CMK (cell line): ENCODE measurements around the gene GSDMA.
A peak's percentile ranks its signal among the peaks of the same experiment; 100 is the strongest.
"Not testable (repeated sequence)": the region's sequence is repeated elsewhere in the genome, so short reads cannot be mapped to it uniquely, and the experiment has no call there.

Experiments
- DNase-seq: peaks from one replicate; pipeline ENCODE4 v3.0.0-alpha.2; 2010; ENCODE audit warnings: low read depth

GSDMA gene

DNA sequence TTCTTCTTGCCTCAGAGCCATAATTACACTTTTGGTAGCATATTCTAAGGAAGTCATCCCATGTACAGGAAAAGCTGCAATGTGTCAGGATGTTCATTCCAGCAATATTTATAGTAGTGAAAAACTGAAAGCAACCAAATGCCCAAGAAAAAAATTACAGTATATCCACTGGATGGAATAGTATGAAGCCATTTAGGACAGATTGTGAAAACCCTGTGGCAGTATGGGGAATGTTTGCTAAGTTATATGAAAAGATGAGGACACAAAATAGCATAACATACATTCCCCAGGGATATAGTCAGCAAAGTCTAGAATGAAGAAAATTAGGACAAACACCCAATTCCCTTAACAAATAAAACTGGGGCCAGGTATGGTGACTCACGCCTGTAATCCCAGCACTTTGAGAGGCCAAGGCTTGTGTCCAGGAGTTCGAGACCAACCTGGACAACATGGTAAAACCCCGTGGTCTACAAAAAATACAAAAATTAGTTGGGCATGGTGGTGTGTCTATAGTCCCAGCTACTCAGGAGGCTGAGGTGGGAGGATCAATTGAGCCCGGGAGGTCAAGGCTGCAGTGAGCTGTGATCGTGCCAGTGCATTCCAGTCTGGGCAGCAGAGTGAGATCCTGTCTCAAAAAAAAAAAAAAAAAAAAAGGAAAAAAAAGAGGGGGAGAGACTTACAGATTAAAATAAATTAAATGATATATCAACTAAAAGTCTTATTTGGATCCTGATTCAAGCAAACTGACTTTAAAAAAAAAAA is 33.0 kb upstream of the GSDMA start:
- DNase-seq: no peak

DNA sequence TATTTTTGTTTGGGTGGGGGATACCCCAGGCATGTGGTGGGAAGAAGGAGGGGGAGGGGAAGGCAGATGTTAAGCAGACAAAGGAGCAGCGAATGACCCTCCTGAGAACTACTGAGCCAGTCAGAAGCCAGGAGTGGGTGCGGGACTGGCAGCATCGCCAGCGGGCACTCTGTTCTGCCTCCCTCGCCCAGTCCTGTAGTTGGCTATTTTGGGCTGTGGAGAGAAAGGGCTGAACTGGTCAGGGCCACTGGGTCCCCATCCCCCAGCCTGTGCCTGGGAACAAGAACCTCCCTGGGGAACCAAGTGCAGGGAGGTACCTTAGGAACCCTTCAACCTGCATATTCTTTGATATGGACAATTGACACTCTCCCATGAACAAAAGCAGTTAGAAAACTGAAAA is 28.9 kb upstream of the GSDMA start:
- DNase-seq: no peak

DNA sequence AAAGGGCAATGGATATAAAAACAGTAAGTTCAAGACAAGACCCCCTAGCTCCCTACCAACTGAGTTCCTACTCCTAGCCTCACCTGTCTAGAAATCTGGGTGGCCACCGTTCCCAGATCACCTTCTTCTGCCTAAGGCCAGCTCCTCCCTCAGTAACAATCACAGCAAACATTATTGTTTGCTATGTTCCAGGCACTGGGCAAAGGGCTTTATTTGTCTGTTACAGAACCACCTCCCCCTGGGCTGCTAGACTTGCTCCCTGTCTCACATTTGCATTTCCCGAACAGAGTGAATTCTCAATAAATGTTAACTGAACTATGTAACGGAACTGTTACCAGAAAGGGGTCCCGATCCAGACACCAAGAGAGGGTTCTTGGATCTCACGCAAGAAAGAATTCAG is 28.5 kb upstream of the GSDMA start:
- DNase-seq: no peak

DNA sequence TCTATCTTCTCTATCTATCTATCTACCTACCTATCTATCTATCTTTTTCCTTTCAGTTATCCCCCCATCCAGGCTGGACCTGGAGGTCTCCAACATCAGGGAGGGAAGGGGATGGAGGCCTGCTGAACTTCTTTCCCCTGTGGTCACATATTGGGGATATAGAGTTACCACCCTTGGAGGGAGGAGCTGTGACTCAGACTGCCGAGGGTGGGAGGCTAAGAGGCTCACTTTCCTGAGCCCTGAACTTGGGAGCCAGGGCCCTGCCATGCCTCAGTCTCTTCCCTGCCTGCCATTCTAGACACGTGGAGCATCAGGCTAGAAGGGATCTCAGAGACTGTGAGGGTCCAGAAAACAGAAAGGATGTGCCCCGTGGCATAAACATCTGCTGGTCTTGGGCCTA is 26.9 kb upstream of the GSDMA start:
- no peak for DNase-seq

DNA sequence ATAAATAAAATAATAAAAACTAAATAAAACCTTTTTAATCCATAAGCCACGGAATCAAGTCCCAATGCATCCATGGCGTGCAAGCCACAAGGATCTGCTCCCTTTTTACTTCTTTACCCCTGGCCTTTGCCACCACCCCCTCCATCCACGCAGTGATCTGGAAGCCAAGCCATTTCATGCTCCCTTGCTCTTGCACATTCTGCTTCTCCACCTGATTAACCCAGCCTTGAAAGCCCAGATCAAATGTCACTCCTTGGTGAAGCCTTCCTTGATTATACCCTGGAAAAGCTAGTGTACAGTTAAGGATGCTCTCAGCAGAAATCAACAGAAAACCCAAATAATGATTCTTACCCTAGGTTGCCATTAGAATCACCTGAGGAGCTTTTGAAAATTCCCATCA is 25.4 kb upstream of the GSDMA start:
- DNase-seq: no peak

DNA sequence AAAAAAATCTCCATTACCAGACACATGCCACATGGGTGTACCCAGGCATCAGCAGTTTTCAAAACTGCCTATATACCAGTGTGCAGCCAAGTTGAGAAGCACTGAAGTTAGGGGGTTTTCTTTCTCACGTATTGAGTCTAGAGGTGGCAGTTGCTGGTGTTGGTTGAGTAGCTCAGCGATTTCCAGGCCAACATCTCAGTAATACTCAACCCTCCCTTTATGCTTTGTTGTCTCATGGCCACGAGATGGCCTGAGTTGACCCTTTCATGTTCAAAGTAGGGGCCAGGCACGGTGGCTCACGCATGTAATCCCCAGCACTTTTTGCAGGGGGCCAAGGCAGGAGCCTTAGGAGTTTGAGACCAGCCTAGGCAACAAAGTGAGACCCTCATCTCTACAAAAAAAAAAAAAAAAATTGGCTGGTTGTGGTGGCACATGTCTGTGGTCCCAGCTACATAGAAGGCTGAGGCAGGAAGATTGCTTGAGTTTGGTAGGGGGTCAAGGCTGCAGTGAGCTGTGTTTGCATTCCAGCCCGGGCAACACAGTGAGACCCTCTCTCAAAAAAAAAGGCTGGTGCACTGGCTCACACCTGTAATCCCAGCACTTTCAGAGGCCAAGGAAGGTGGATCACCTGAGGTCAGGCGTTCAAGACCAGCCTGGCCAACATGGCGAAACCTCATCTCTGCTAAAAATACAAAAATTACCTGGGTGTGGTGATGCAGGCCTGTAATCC is 24.5 kb upstream of the GSDMA start:
- DNase-seq: no peak

DNA sequence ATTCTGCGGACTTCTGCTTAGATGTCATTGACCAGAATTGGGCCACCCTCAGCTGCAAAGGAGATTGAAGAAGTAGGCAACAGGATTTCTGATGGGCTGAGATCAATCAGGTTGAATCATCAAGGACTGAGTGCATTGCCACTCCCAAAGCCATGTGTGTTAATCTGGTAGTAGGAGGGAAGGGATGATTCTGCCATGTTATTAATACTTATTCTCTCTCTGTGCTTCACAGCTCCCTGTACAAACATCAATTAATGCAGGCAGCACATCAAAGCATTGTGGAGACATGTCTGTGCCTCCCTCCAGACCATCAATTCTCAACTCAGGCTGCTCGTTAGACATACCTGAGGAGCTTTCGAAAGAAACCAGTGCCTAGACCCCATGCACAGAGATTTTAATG is 23.7 kb upstream of the GSDMA start:
- DNase-seq: no peak

DNA sequence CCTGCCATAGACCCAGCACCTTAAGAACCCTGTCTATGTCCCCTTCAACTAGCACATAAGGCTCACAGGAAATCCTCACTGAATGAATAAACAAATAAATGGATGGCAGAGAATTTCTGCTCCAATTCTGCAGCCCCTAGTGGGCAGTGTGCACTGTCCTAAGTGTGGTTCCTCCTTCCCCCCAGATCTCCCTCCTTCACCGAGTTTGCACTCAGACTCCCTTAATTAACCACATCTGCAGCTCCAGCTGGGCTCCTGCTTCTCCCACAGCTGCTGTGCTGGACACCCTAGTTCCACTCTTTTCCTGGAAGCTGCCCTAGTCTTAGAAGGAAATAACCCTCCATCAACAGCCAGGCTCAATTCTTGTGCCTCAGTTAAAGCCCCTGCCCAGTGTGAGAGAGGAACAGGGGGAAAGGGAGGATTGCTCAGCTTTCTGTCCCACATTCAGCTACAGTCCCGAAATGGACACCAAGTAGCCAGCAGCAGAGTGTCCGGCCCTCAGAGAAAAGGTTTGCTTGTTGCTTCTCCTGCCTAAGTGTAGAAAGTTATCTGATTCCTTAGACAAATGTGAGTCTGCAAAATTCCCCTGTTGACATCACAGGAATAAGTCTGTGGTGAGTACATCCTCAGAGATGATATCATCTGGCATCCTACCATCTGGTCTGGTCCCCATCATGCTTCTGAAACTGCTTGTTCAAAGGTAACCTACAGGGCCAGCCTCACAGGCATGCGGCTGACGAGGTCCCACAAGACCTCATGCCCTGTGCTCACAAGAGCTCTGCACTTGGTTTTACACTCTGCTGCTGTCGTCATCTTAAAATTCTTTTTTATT is 23.0 kb upstream of the GSDMA start:
- no peak for DNase-seq

DNA sequence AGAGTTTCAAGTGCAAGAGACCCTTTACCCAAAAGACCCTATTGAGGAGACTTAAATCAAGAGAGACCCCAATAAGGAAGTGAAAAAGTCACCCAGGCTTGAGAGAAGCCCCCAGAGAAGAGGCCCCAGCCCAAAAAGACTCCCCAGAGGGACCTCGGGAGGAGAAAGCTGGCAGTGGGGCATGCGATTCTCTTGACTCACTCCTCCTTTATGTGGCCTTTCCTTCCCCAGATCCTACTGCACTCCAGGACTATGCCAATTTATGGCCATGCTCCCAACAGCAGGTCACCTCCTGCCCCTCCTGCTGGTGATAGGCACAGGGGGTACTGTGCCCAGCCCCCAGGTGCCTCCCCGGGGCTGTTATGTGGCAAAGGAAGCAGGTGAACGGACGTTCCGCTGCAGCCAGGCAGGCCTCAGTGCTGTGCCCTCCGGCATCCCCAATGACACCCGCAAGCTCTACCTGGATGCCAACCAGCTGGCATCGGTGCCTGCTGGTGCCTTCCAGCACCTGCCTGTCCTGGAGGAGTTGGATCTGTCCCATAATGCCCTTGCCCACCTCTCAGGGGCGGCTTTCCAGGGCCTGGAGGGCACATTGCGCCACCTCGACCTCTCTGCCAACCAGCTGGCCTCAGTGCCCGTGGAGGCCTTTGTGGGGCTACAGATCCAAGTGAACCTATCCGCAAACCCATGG is 19.0 kb upstream of the GSDMA start:
- no peak for DNase-seq

DNA sequence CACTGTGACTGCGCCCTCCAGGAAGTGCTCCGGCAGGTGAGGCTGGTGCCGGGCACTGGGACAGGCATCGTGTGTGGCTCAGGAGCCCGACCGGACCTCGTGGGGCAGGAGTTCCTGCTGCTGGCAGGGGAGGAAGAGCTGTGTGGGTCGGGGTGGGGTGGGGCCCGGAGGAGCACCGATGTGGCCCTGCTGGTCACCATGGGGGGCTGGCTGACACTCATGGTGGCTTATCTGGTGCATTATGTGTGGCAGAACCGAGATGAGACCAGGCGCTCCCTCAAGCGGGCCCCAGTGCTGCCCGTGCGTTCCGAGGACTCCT is 18.5 kb upstream of the GSDMA start:
- no peak for DNase-seq

DNA sequence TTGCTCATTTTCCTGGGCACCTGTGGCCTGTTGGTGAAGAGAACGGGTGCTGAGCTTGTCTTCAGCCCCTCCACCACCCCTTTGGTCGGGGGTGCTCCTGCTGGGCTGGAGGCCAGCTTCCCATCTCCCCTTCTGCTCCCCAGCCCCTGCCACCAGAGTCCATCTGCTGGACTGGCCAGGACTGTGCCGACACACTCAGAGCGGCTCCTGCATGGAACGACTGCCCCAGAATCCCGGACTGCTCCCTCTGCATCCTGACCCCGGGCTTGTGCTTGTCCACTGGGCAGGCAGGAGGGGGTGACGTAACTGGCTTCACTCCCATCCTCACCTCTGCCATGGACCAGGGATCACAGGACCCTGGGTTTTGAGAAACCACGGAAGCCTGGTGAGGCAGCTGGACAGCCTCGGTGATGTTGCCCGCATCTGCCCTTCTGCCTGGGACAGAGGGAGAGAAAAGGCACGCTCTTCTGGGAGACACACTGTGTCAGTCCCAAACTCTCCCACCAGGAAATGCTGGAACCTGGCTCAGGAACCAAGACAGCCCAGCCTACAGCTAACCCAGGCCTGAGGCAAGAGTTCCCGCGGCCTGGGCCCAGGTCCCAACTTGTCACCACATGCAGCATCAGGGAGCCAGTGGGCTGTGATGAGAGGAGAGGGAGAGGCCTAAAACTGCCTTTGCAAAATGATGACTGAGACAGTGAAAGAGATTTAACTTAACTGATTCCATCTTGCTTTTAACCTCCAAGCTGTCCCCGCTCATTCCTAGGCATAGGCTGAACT is 16.1 kb upstream of the GSDMA start:
- DNase-seq: no peak

DNA sequence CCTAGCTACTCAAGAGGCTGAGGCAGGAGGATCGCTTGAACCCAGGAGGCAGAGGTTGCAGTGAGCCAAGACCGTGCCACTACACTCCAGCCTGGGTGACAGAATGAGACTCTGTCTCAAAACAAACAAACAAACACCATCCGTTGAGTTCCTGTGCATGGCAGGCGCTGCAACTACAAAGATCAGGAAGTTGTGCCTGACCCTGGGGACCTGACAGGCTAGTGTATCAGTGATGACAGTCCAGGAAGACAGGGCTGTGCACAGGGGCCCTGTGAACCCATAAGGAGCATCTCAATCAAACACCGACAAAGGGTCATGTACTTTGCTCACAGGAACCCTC is 14.3 kb upstream of the GSDMA start:
- not testable (repeated sequence) for DNase-seq

DNA sequence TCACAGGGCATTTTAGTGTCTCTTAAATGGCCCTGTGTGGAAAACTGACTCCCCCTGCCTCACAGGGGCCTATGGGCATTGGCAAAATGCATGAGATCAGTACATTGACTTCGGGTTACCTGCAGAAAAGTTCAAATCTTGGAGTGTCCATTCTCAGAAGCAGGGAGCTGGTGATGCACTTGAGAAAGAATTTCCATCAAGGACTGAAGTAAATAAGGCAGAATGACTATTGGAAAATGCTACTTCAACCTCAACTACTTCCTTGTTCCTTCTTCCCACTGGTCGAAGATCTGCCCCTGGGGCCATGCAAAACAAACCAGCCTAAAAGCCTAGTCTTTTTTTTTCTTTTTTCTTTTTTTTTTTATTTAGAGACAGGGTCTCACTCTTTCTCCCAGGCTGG is 13.8 kb upstream of the GSDMA start:
- no peak for DNase-seq

DNA sequence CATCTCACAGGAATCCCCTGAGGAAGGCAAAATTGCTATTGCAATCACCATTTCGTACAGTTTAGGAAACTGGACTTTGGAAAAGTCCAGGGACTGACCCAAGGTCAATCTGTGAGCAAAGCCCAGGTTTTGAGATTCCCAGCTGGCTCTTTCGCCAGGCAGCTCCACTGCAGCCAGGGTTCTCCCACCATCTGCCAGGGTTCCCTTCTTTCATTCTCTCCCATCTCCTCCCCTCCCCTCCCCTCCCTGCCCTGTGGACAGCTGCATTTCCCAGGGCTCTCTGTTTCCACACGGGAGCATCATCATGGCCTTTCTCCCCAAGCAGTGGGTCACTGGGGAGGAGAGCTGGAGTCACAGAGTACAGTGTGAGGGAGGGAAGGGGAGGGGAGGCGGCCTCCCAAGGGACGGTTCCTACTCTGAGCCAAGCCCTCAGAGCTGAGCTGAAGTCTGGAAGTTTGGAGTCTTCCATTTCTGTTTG is 11.9 kb upstream of the GSDMA start:
- no peak for DNase-seq

DNA sequence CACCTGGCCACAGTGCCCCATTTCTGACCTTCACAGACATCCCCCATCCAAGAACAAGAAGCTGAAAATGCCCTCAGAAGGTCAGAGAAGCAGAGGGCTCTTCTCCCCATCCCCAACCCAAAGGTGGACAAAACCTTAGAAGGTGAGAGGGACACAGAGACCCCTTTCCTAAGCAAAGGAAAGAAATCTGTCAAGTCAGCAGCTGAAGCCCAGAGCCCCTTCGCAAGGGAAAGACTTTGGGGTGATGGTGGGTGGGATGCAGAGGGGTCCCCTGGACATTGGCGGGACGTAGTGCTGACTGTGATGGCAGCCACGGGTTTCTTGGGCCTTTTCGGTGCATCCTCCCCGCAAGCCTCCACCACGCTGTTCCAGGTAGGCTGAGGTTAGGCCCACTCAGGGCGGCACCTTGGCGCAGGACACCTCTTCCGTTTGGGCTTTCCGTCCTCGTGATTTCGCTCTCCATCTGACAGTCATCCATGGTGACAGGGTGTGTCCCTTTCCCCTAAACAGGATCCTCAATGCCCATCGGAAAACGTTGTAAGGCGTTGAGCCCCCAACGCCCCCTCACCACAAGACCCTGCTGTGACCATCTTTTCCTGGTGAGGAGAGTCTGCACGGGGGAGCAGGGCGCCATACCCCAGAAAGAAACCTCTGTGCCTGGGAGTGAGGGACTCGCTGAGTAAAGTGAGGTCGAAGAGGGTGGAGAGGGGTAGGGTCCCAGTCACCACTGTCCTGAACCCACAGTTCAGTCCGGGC is 10.7 kb upstream of the GSDMA start:
- no peak for DNase-seq

DNA sequence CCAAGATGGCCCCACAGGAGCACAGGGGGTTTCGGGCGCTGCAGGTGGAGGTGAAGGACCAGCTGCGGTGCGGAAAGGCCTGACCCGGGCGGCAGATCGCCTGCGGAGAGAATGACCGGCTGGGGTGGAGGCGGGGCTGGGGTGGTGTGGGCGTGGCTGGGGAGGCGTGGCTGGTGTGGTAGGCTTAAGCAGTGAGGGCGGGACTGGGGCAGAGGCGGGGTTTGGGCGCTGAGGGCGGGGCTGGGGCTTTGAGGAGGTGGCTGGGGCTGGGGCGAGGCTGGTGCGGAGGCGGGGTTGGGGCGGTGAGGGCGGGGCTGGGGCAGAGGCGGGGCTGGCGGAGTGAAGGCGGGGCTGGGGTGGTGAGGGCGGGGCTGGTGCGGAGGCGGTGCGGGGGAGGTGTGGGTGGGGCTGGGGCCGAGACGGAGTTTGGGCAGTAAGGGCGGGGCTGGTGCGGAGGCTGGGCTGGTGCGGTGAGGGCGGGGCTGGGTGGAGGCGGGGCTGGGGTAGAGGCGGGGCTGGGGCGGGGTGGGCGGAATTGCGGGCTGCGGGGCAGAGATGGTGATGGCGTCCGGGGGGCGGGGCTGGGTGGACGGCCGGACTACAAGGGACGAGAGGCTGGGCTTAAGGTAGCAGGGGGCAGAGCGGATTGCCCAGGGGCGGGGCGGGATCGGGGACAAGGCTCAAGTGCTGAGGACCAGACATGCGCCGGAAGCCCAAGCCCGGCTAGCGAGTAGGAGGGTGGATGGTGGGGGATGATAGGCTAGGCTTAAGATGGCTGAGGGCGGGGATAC is 9.9 kb upstream of the GSDMA start:
- DNase-seq: peak; percentile 99

DNA sequence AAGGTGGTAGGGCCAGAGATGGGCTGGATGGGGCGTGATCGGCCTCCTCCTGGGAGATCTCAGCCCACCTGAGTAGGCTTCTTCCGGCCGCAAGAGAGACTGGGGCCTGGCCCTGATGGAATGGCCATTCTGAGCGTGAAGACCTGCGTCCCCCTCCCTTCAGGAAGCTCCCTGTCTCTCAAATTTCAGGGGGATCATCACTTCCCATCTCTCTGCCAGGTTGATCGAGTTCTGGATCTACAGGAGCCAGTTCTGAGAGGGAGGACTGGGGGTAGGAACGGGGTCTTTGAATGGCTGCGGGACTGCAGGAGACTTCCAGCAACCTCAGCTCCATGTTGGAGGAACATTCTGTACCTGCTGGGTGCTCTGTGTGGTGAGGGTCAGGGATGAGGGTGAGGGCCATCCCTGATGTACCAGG is 9.3 kb upstream of the GSDMA start:
- DNase-seq: no peak

DNA sequence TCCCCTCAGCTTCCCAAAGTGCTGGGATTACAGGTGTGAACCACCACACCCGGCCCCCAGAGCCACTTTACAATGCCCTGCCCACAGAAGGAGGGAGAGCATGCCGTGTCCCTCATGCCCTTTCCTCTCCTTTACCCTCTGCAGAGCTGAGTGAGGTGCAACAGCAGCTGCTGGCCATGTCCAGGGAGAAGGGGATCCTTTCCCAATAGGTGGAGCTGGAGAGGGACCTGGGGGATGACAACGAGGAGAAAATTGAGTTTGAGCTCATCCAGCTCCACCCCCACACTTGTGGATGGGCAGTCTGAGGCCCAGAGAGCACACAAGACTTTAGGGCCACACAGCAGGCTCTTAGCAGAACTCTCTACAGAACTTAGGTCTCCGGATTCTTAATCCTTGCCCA is 7.9 kb upstream of the GSDMA start:
- no peak for DNase-seq

DNA sequence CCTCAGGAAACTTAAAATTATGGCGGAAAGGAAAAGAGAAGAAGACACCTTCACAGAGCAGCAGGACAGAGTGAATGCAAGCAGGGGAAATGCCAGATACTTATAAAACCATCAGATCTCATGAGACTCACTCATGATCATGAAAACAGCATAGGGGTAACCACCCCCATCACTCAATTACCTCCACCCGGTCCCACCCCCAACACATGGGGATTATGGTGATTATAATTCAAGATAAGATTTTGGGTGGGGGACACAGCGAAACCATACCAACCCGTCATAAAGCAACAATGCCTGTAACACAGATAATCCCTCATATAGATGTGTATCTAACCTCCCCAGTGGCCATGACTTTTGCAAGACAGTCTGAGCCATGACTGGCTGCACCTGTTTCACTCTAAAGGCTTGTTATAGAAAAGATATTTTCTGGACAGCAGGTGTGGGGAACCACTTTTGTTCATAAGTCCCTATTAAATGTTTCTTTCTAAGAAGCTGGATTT is 7.0 kb upstream of the GSDMA start:
- DNase-seq: no peak

DNA sequence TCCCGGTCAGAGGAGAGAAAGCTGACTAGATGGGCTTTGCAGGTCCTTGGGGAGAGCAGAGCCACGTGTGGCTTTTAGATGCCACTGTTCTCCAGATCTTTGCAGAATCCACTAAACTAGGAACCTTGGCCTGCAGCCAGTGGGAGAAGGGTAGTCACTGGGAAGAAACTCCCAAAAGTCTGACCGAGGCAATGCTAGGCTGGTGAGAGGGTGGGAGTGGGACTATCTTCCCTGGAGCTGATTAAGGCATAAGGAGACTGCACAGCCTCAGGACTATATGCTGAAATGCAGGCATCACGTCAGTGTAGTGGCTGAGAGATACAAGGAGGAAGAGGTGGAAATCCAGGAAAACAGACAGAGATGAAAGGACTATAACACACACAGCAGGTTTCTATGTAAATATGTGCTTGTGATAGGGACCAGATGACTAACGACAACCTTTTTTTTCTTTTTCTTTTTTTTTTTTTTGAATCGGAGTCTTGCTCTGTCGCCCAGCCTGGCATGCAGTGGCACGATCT is 2.2 kb upstream of the GSDMA start:
- no peak for DNase-seq
